ENCODE data around the gene FOXS1.

The FOXS1 gene

DNA sequence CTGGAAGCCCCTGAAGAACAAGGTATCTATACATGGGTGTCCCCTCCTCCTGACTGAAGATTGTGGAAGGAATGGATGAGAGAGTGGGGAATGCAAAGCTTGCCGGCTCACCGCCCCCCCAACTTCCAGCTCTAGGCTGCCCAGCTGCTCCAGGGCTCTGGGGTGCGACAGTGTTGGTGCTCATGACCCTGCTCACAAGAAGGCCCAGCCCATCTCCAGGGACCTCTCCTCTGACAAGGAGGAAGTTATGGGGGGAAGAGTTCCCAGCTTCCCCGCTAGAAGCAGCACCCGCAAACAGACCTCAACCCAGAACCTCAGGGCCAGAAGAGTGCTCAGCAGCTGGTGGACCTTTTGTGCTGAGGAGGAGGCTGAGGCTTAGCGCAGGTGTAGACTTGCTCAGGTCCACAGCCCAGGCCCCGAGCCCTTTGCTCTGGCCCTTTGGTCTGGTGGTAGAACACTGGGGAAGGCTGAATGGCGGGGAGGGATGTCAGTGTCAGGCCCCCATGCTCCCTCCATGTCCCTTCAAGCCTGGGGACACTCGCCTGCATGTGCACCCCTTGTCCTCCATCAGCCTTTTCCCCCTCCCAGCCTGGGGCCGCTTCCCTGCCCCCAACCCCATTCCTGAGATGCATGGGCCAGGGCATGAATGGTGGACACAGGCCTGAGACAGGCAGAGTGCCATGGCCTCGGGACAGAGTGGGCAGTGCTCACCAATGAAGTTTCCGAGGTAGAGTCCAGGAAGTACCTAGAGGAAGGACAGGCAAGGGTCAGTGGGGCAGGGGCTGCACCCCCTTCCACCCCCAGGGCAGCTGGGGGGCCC lies 23.7 kb upstream of the FOXS1 start:
- DNase-seq (ENCODE audit: low spot score in 2 of 2): no peak
- peak overlapping the region; percentile 52 for H3K27ac Mint-ChIP-seq (ENCODE audit: low read depth)
- H3K27me3 Mint-ChIP-seq: peaks cover 56% of the 10 kb centered on the region
- H3K4me3 Mint-ChIP-seq: peak overlapping the region; percentile 83
- H3K36me3 Mint-ChIP-seq (ENCODE audit: insufficient read depth): peaks cover 1% of the 10 kb centered on the region
- ATAC-seq (replicated peaks; ENCODE audit: extremely low read depth, poor library complexity, severe bottlenecking): no peak
- H3K9me3 Mint-ChIP-seq: no peaks in the 10 kb centered on the region
- peaks cover 19% of the 10 kb centered on the region for H3K4me1 Mint-ChIP-seq

DNA sequence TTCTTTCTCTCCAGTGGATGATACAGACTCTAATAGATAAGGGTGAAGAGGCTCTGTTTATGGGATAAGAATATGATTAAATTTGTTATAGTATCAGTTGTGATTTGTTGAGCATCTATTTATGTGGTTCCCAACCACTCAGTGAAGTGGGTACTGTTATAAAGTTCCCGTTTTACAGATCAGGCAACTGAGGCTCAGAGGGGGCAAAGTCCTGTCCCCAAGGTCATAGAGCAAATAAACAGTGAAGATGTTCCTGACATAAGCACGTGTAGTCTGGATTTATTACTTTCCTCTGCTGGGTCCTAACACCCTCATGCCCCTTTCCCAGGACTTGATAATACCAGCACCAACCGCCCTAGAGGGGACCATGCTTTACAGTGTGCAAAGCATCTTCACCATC lies 20.8 kb upstream of the FOXS1 start:
- Mint-ChIP-seq H3K4me3 (no peak overlapping the region), H3K27me3 (peaks cover 32% of the 10 kb centered on the region), H3K4me1 (peaks cover 25% of the 10 kb centered on the region), H3K9me3 (no peaks in the 10 kb centered on the region), H3K36me3 (ENCODE audit: insufficient read depth) (peaks cover 4% of the 10 kb centered on the region), H3K27ac (ENCODE audit: low read depth) (no peak overlapping the region)
- no peak for DNase-seq (ENCODE audit: low spot score in 2 of 2)
- no peak for ATAC-seq (replicated peaks; ENCODE audit: extremely low read depth, poor library complexity, severe bottlenecking)

DNA sequence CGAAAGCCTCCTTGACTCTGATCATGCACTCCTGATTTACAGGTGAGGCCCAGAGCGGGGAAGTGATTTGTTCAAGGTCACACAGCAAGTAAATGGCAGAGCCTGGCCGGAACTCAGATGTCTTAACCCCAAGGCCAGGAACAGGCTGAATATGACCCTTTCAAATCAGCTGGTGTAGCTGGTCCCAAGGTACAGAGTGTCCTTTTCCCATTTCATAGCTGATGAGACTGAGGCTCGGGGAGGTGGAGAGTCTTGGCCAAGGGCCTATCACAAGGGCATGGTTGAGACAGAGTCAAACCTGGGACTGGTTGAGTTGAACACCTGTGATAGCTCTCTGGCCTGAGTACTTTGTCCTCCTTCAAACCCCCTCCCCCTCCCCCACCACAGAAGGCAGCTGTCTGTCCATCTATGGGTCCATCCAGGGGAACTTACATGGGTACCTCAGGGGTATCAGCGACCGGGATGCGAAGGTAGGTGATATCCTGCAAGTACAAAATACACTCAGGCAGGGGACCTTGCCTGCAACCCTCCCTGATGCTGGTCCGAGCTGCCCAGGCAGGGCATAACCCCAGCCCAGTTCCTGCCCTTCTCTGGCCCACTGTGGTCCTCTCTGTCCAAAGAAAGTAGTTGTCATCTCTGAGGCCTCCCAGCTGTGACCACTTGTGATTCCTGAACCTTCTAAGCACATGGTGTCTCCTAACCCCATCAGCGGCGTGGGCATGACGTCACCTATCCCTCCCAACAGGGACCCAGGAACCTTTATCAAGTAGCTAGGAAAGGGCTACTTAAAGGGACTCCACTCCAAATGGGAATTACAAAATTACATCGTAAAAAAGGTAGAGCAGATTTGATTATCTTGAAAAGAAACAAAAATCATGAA lies 19.4 kb upstream of the FOXS1 start:
- Mint-ChIP-seq H3K27me3 (peaks cover 26% of the 10 kb centered on the region), H3K4me3 (no peak overlapping the region), H3K27ac (ENCODE audit: low read depth) (no peak overlapping the region), H3K9me3 (no peaks in the 10 kb centered on the region), H3K4me1 (peaks cover 14% of the 10 kb centered on the region), H3K36me3 (ENCODE audit: insufficient read depth) (peaks cover 4% of the 10 kb centered on the region)
- DNase-seq (ENCODE audit: low spot score in 2 of 2): no peak
- ATAC-seq (replicated peaks; ENCODE audit: extremely low read depth, poor library complexity, severe bottlenecking): no peak

DNA sequence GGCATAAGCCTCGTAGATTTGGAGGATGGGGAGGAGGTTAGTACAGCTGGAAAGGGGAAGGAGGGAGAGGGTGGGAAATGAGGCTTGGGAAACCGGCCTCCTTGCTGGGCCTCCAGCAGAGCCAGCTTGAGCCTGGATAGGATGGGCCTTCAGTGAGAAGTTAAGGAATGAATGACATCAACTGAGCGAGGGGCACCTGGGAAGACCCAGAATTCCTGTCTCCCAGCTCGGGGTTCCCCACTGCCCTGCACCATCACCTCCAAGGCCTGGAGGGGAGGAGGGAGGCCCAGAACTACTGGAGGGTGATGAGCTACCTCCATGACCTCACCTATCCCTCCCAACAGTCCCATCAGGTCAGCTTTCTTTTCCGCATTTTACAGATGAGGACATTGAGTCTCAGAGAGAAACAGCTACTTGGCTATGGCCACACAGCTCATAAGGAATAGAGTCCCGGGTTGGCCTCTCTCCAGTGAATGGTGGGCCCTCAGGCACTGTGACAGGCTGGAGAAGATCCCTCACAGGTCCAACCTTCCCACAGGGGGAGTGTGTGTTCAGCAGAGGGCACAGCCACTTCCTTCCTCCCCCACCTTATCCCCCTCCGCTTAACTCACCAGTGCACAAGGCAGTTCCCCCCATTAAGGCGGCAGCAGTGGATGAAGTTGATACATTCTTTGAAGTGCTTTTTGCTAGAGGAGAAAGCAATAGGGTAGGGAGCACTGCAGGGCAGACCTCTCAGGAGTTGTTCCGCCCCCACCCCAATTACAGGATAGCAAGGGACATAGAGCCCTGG lies 18.1 kb upstream of the FOXS1 start:
- H3K27me3 Mint-ChIP-seq: peaks cover 13% of the 10 kb centered on the region
- DNase-seq (ENCODE audit: low spot score in 2 of 2) (no peak), ATAC-seq (replicated peaks; ENCODE audit: extremely low read depth, poor library complexity, severe bottlenecking) (no peak)
- H3K4me1 Mint-ChIP-seq: peaks cover 6% of the 10 kb centered on the region
- peaks cover 2% of the 10 kb centered on the region for H3K36me3 Mint-ChIP-seq (ENCODE audit: insufficient read depth)
- no peak overlapping the region for H3K4me3 Mint-ChIP-seq
- no peaks in the 10 kb centered on the region for H3K9me3 Mint-ChIP-seq
- no peak overlapping the region for H3K27ac Mint-ChIP-seq (ENCODE audit: low read depth)

DNA sequence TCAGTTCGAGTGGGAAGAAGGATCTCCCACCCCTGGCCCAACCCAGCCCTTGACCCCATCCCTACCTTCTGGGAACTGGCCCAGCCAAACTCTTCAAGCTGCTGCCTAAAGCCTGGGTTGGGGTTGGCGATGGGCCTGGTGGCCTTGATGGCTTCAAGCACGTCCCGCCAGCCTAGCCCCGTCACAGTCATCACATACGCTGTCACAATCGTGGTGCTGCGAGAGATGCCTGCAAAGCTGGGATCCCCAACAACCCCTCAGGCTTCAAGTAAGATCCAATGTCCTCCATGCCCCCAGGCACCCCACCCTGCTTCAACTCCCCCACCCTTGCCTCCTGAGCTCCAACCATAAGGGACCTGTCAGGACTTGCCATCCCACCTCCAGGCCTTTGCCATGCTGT lies 17.1 kb upstream of the FOXS1 start:
- H3K27me3 Mint-ChIP-seq: peaks cover 7% of the 10 kb centered on the region
- H3K36me3 Mint-ChIP-seq (ENCODE audit: insufficient read depth): peaks cover 2% of the 10 kb centered on the region
- H3K27ac Mint-ChIP-seq (ENCODE audit: low read depth): no peak overlapping the region
- peaks cover 6% of the 10 kb centered on the region for H3K4me1 Mint-ChIP-seq
- H3K4me3 Mint-ChIP-seq: peak overlapping the region; percentile 47
- no peak for ATAC-seq (replicated peaks; ENCODE audit: extremely low read depth, poor library complexity, severe bottlenecking)
- no peaks in the 10 kb centered on the region for H3K9me3 Mint-ChIP-seq
- DNase-seq (ENCODE audit: low spot score in 2 of 2): no peak

DNA sequence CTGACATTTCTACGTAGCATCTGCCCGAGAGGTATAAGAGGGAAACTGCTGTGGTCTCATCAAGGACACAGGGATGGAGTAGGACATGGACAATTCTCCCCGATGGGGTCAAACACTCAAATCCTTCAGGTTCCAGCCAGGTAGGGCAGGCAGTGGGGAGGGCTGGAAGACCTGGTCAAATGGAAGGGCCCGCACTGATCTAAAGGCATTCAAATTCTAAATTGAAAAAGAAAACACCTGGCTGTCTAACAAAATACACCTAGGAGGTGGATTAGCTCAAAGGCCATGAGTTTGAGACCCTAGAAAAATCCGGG lies 16.7 kb upstream of the FOXS1 start:
- Mint-ChIP-seq H3K36me3 (ENCODE audit: insufficient read depth) (peaks cover 2% of the 10 kb centered on the region), H3K27me3 (peaks cover 7% of the 10 kb centered on the region), H3K4me1 (peaks cover 6% of the 10 kb centered on the region), H3K4me3 (peak overlapping the region; percentile 70), H3K9me3 (no peaks in the 10 kb centered on the region), H3K27ac (ENCODE audit: low read depth) (peak overlapping the region; percentile 14)
- no peak for ATAC-seq (replicated peaks; ENCODE audit: extremely low read depth, poor library complexity, severe bottlenecking)
- no peak for DNase-seq (ENCODE audit: low spot score in 2 of 2)

DNA sequence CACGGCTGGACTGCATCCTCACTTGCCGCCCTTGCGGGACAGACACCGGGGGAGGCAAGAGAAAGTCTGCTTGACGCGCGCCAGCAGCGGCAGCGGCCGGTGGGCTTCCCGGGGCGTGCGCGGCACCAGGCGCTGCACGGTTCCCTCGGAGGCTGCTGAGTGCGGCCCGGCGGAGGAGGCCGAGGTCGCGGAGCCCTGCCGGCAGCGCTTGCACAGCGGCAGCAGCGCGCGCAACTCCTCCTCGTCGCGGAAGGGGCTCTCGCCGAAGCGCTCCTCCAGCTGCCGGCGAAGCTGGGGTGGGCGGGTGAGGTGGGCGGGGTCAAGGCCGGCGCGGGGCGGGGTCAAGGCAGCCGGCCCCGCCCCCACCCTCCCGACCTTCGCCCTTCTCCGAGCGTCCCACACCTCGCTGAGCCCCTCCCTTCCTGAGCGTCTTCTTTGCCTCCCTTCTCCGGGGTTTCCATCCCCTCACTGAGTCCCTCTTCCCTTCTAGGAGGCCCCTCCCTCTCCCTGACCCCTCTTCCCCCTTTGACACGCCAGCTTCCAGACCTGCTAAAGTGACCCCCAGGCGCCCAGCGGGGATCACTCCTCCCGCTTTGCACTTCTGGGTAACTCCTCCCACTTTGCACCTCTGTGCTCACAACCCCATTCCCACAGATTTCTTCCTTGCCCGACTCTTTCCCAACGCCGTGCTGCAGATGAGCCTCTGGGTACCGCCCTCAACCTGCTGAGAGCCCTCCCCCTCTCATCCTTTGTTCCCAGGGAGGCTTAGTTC lies 16.2 kb upstream of the FOXS1 start:
- Mint-ChIP-seq H3K36me3 (ENCODE audit: insufficient read depth) (peaks cover 2% of the 10 kb centered on the region), H3K27me3 (peaks cover 7% of the 10 kb centered on the region), H3K9me3 (no peaks in the 10 kb centered on the region), H3K27ac (ENCODE audit: low read depth) (peak overlapping the region; percentile 14), H3K4me3 (peak overlapping the region; percentile 70), H3K4me1 (peaks cover 6% of the 10 kb centered on the region)
- DNase-seq (ENCODE audit: low spot score in 2 of 2) (peak in 1 of 2 donors; percentile 34), ATAC-seq (replicated peaks; ENCODE audit: extremely low read depth, poor library complexity, severe bottlenecking) (peak; percentile 80)

DNA sequence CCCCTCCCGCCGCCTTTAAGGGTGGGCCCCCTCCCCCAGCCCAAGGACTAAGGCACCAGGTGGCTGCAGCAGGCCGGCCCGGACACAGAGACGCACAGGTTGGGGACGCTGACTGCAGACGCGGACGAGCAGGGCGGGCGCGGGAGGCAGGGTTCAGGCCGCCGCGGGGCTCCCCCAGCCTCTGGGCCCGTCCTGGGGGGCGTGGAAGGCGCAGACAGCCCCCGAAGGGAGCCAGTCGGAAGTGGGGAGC lies 15.7 kb upstream of the FOXS1 start:
- Mint-ChIP-seq H3K27ac (ENCODE audit: low read depth) (no peak overlapping the region), H3K9me3 (no peaks in the 10 kb centered on the region), H3K4me1 (peaks cover 6% of the 10 kb centered on the region), H3K4me3 (peak overlapping the region; percentile 70), H3K27me3 (peaks cover 7% of the 10 kb centered on the region), H3K36me3 (ENCODE audit: insufficient read depth) (peaks cover 2% of the 10 kb centered on the region)
- ATAC-seq (replicated peaks; ENCODE audit: extremely low read depth, poor library complexity, severe bottlenecking): peak; percentile 44
- DNase-seq (ENCODE audit: low spot score in 2 of 2): no peak

DNA sequence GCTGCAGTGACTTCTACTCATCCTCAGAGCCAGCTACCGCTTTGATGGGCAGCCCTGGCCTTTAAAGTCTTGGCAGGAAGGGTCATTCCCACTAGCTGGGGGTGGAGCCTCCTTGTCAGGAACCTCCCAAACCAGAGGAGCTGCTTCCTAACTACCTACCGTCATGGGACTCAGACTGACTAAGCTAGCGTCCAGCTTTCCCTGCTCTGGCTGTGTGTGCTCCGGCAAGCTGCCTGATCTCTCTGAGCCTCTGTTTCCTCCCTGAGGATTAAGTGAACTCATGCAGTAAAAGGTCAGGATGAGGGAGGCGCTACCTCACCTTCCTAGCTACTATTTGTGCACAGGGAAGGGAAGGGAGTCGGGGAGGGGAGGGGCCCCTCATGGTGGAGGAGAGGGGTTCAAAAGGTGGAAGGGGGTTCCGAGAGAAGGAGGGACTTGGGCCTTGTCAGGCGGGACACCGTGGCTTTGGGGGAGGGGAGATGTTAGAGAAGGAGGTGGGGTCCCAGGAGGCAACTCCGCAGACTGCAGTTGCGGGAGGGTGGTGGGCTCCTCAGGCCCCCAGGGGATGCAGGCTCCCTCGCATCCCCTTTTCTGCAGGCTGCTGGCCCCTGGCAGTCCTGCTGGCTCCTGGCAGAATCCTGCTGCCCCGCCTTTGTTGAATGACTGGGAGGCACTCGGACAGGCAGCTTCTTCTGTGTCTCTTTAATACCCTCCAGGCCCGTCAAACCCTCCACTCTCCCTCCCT lies 15.2 kb upstream of the FOXS1 start:
- peaks cover 6% of the 10 kb centered on the region for H3K4me1 Mint-ChIP-seq
- H3K27me3 Mint-ChIP-seq: peaks cover 7% of the 10 kb centered on the region
- H3K9me3 Mint-ChIP-seq: no peaks in the 10 kb centered on the region
- DNase-seq (ENCODE audit: low spot score in 2 of 2) (no peak), ATAC-seq (replicated peaks; ENCODE audit: extremely low read depth, poor library complexity, severe bottlenecking) (no peak)
- H3K36me3 Mint-ChIP-seq (ENCODE audit: insufficient read depth): peaks cover 2% of the 10 kb centered on the region
- peak overlapping the region; percentile 70 for H3K4me3 Mint-ChIP-seq
- H3K27ac Mint-ChIP-seq (ENCODE audit: low read depth): no peak overlapping the region

DNA sequence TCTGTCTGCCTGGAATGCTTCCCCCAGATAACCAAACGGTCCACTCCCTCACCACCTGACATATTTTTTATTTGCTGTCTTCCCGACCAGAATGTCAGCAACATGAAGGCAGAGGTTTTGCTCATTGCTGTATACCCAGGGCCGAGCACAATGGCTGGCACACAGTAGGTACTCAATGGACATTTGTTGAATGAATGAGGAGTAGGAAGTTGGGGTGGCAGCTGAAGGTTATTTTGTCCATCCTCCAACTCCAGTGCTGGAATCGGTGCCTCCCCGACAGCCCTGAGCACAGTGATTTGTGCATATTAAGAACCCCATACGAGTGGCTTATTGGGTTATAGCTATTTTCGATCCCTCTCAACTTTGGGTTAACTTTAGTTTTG lies 14.6 kb upstream of the FOXS1 start:
- DNase-seq (ENCODE audit: low spot score in 2 of 2): no peak
- no peak for ATAC-seq (replicated peaks; ENCODE audit: extremely low read depth, poor library complexity, severe bottlenecking)
- no peak overlapping the region for H3K4me3 Mint-ChIP-seq
- peaks cover 2% of the 10 kb centered on the region for H3K36me3 Mint-ChIP-seq (ENCODE audit: insufficient read depth)
- H3K4me1 Mint-ChIP-seq: peaks cover 6% of the 10 kb centered on the region
- no peak overlapping the region for H3K27ac Mint-ChIP-seq (ENCODE audit: low read depth)
- H3K27me3 Mint-ChIP-seq: peaks cover 7% of the 10 kb centered on the region
- no peaks in the 10 kb centered on the region for H3K9me3 Mint-ChIP-seq

DNA sequence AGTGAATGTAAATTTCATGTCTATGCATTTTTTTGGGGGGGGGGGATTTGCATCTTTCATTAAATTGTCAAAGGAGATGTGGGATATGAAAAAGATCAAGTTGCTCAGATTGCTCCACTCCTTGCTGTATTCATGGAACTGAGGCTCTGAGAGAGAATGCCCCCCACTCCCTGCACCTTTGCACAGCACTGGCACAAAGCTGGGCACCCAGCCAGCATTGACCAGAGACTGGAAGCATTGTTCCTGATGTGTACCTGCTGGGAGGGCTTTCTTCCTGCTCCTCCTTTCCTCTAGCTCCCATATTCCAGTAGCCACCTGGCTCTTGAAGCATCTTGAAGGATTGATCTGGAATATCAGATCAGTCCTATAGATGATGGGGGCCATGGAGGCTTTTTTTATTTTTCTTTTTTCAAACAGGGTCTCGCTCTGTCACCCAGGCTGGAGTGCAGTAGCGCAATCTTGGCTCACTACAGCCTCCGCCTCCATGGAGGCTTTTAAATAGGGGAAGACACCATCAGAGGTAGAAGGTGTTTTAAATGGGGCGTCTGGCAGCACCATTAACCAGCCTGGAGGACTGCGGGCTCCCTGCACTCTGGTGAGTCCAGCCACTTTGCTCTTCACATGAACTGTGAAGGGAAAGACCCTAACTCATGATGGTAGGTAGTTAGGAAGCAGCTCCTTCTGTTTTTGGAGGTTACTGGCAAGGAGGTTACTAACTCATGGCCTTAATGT lies 14.0 kb upstream of the FOXS1 start:
- peaks cover 6% of the 10 kb centered on the region for H3K4me1 Mint-ChIP-seq
- DNase-seq (ENCODE audit: low spot score in 2 of 2) (no peak), ATAC-seq (replicated peaks; ENCODE audit: extremely low read depth, poor library complexity, severe bottlenecking) (no peak)
- H3K27me3 Mint-ChIP-seq: peaks cover 7% of the 10 kb centered on the region
- H3K9me3 Mint-ChIP-seq: no peaks in the 10 kb centered on the region
- H3K27ac Mint-ChIP-seq (ENCODE audit: low read depth): no peak overlapping the region
- H3K4me3 Mint-ChIP-seq: no peak overlapping the region
- peaks cover 2% of the 10 kb centered on the region for H3K36me3 Mint-ChIP-seq (ENCODE audit: insufficient read depth)

Data from central memory CD8-positive, alpha-beta T cell (primary cell).